DMS114 treated with DMSO at 0.1 percent for 48 hours (cell line): ENCODE measurements around the gene MYO10.
"Not testable (repeated sequence)": the region's sequence is repeated elsewhere in the genome, so short reads cannot be mapped to it uniquely, and the experiment has no call there.

Experiments used
- DNase-seq: peaks from one replicate; lab custom pipeline; 2025; ENCODE audit not compliant: unreplicated experiment; lab: John Stamatoyannopoulos, UW

The MYO10 gene

GRCh38 chr5:16889203-16889971 lies 46.7 kb downstream of the MYO10 start:
- DNase-seq, result no peak

DNA sequence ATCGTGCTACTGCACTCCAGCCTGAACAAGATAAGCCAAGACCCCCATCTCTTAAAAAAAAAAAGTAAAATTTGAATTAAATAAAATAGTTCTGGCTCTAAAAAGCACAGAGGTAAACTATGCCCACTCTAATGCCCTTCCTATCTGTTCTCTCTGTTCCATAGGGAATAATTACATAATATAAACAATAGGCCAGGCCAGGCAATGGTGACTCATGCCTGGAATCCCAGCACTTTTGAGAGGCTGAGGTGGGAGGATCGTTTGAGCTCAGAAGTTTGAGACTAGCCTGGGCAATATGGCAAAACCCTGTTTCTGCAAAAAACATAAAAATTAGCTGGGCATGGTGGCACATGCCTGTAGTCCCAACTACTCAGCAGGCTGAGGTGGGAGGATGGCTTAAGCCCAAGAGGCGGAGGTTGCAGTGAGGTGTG lies 47.4 kb downstream of the MYO10 start:
- DNase-seq, result no peak

GRCh38 chr5:16886793-16887345 lies 49.2 kb downstream of the MYO10 start:
- no peak for DNase-seq

- DNase-seq, result no peak
These were observed 49.7 kb downstream of the MYO10 start for GRCh38 chr5:16886366-16886736.

- DNase-seq, result no peak
These were observed 50.3 kb downstream of the MYO10 start for GRCh38 chr5:16885635-16886365.

DNA sequence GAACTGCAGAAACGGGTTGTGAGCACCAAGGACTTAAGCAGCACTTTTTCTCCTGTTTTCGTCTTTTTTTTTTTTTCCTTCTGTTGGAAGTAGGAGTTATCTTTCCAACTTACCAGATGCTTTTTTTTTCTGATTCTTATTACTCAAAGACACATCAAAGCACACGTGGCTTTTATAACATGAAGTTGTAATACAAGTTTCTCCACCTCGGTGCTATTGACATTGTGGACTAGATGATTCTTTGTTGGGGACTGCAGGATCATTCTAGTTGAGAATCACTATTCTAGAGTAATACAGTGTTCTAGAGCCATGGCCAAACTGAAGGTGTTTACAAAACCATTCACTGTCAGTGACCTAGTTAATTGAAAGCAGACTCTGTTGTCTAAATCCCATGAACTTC lies 51.5 kb downstream of the MYO10 start:
- DNase-seq, result no peak

- no peak for DNase-seq
These were observed 52.3 kb downstream of the MYO10 start for GRCh38 chr5:16883806-16884205.

- no peak for DNase-seq
These were observed 52.9 kb downstream of the MYO10 start for GRCh38 chr5:16883176-16883575.

DNA sequence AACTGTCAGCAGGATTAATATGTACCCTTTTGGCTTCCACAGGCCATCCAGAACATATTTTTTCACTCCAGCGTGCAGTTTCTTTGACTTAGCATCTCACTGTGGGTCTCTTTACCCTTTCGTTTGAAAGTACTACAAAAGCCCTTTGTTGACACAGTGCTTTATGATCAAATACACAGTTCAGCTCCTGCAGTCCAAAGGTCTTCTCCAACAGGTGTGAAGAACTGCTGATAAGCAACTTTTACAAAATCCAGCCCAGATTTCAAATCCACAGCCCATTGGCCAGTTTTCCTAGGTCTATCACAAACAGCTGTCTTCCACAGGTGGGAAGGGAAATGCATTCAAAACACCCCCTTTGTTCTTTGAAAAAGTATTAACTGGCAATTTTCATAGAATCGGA lies 54.8 kb downstream of the MYO10 start:
- no peak for DNase-seq

GRCh38 chr5:16880547-16880946 lies 55.5 kb downstream of the MYO10 start:
- DNase-seq, result no peak

DNA sequence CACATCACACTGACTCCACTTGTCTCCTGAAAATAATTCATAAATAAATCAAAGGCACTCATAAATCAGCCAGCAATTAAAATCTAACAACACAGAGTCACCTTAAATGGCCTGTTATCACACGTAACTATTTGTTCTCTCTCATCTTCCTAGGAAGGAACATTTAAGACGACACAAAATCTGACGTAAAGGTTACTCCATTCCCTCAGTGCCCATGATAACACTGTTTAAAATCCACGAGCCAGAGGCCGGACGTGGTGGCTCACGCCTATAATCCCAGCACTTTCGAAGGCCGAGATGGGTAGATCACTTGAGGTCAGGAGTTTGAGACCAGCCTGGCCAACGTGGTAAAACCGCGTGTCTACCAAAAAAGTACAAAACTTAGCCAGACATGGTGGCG lies 56.4 kb downstream of the MYO10 start:
- no peak for DNase-seq

DNA sequence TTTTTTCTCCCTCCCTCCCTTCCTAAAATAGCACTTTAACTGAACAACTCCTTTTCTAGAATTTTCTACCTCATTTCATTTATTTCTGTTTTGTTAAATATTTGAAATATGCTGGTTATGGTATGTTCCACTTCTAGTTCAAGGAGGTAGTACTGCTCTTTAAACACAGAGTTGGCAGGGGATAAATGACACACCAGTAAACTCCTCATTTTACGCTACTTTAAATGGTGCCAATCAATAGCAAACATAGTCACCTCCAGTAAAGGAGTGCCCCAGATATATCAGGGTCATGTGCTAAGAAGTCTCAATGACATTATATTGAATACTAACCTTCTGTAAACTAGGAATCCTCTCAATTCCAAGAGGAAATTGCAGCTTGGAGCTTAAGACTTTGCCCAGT lies 56.9 kb downstream of the MYO10 start:
- DNase-seq, result no peak

DNA sequence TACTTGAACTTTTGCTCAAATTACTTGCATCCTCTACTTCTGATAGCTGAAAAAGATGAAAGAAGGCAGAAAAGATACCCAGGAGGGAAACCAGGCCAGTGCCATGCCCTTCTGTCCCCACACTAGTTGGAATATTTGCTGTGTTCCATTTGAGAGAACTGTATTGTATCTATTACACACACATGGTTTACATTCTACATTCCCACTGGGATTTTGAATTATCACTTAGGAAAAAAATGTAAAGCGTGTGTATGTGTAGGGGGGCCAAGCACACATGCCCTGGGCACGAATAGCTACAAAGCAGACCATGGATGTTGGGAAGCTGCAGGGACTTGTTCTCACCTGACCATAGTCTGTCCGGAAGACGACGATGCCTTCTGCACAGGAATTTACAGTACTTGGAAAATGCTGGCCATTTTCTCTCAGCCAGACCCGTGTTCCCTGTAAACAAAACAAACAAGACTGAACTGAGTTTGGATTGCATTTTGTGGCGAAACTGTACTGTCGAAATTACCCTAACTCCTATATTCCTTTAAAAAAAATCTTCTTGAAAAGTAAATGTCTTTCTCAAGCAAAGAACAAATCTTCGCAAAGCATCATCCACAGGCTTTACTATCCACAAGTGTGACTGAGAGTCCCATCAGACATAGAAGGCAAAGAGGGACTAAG lies 58.7 kb downstream of the MYO10 start:
- no peak for DNase-seq

- DNase-seq, result not testable (repeated sequence)
These were observed 61.7 kb downstream of the MYO10 start for GRCh38 chr5:16874424-16874823.

GRCh38 chr5:16871746-16872339 lies 64.2 kb downstream of the MYO10 start:
- no peak for DNase-seq

DNA sequence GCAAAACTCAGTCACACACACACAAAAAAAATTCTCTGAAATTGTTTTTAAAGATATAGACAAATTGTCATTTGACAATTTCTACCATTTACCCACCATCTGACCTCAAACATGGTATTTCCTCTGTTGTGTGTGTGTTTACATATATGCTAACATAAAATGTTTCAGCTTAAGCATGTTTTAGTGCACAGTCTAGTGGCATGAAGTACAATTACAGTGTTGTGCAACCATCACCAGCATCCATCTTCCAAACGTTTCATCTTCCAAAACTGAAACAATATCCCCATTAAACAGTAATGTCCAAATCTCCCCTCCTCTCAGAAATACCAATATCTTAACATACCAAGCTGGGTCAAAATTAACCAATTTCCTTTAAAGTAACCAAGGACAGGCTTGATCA lies 65.2 kb downstream of the MYO10 start:
- no peak for DNase-seq

- DNase-seq, result no peak
These were observed 66.0 kb downstream of the MYO10 start for GRCh38 chr5:16869821-16870796.

DNA sequence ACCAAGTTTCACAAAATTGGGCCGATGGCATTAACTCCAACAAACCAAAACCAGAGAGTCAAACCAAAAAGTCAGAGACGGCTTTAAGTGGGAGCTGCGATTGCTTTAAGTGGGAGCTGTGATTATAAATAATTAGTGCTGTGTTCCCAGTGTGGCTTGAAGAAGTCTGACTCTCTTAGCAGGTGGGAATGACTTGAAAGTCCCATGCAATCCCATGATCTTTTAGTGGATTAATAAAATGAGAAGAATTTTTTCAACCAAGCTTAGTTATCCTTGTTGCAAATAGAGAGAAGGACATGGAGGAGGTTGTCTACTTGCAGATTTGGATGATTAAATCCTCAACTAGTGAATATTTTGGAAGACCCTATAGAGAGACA lies 68.5 kb downstream of the MYO10 start:
- no peak for DNase-seq

DNA sequence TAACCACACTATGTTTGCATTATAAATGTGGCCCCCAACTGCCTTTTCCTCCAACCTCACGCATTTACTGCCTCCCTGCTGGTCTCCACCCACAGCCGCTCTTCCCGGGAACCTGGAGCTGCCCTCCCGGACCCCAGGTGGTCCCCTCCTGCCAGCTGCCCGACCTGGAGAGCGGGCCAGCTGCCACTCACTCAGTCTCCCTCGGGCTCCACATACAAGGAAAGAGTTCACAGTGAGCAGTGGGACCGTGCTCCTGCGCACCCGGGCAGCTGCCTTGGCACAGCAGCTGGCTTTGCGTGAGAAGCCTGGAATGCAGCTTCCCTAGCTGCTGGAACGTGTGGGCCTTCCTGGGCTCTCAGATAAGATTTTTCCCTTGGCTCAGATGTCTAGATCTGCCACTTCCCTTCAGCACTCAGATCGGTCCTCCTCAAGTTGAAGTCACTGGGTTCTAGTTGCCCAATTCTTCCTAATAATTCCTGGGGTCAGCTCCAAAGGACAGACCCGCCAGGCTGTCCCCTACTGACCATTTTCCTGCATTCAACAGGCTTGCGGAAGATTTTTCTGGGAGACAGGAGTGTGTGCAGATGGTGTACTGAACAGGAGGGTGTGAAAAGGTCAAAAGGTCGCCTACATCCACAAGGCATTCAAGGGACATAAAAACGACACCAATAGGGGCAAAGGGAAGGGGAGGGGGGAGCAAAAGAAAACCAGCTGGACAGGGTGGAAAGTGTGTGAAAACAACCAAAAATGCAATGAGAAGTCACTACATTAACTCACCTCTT lies 69.1 kb downstream of the MYO10 start:
- DNase-seq, result no peak
